NCI-H2196 (cell line): Measurements from ENCODE around the gene PPP1R7.

Source experiments
- DNase-seq: peaks from one replicate; lab custom pipeline; 2025; ENCODE audit not compliant: unreplicated experiment; lab: John Stamatoyannopoulos, UW

Gene PPP1R7

GRCh38 chr2:241120440-241120839 is 29.8 kb upstream of the PPP1R7 start:
- DNase-seq = no peak

- DNase-seq = no peak
Observed at GRCh38 chr2:241121008-241121407, 29.3 kb upstream of the PPP1R7 start.

GRCh38 chr2:241122376-241123002 is 27.8 kb upstream of the PPP1R7 start:
- no peak for DNase-seq

GRCh38 chr2:241123816-241124536 is 26.3 kb upstream of the PPP1R7 start:
- DNase-seq = no peak

GRCh38 chr2:241125626-241126025 is 24.6 kb upstream of the PPP1R7 start:
- no peak for DNase-seq

GRCh38 chr2:241126201-241126611 is 24.1 kb upstream of the PPP1R7 start:
- no peak for DNase-seq

GRCh38 chr2:241126771-241127202 is 23.5 kb upstream of the PPP1R7 start:
- no peak for DNase-seq

- no peak for DNase-seq
Observed at GRCh38 chr2:241128266-241128665, 22.0 kb upstream of the PPP1R7 start.

- no peak for DNase-seq
Observed at GRCh38 chr2:241129086-241129871, 21.0 kb upstream of the PPP1R7 start.

- DNase-seq = no peak
Observed at GRCh38 chr2:241130316-241130715, 20.0 kb upstream of the PPP1R7 start.

- no peak for DNase-seq
Observed at GRCh38 chr2:241131531-241131930, 18.7 kb upstream of the PPP1R7 start.

- no peak for DNase-seq
Observed at GRCh38 chr2:241132538-241133435, 17.5 kb upstream of the PPP1R7 start.

GRCh38 chr2:241133436-241133820 is 16.8 kb upstream of the PPP1R7 start:
- no peak for DNase-seq

GRCh38 chr2:241134711-241135110 is 15.6 kb upstream of the PPP1R7 start:
- DNase-seq = no peak

GRCh38 chr2:241135737-241136136 is 14.5 kb upstream of the PPP1R7 start:
- DNase-seq = no peak

GRCh38 chr2:241136191-241136590 is 14.1 kb upstream of the PPP1R7 start:
- DNase-seq = no peak

GRCh38 chr2:241136661-241137260 is 13.5 kb upstream of the PPP1R7 start:
- no peak for DNase-seq

- DNase-seq = no peak
Observed at GRCh38 chr2:241137276-241138190, 12.7 kb upstream of the PPP1R7 start.

- DNase-seq = no peak
Observed at GRCh38 chr2:241138471-241138870, 11.8 kb upstream of the PPP1R7 start.
